HFFc6 (cell line): ENCODE measurements around the gene TMEM17. TPM values are rescaled to one million over a fixed set of nuclear protein-coding genes. Genes with fewer than 3 reads are reported as not detected.

ENCODE experiments used
- DNase-seq: peaks from one replicate; pipeline ENCODE4 v3.0.0-alpha.2; 2018
- H3K27ac Mint-ChIP-seq: 2 replicates; pipeline ENCODE4 v1.8.0; 2020; ENCODE audit warnings: mild to moderate bottlenecking, mixed read lengths
- H3K27me3 Mint-ChIP-seq: 2 replicates; pipeline ENCODE4 v1.8.0; 2021; ENCODE audit warnings: mild to moderate bottlenecking, moderate library complexity, mixed read lengths; ENCODE audit not compliant: insufficient read depth
- H3K36me3 Mint-ChIP-seq: 2 replicates; pipeline ENCODE4 v1.8.0; 2021; ENCODE audit warnings: low read depth, mixed read lengths
- H3K4me1 Mint-ChIP-seq: 2 replicates; pipeline ENCODE4 v1.8.0; 2020; ENCODE audit warnings: low read depth, mixed read lengths
- H3K4me3 Mint-ChIP-seq: 2 replicates; pipeline ENCODE4 v1.8.0; 2020; ENCODE audit warnings: mild to moderate bottlenecking, moderate library complexity, mixed read lengths
- H3K9me3 Mint-ChIP-seq: 2 replicates; pipeline ENCODE4 v1.8.0; 2020; ENCODE audit warnings: mild to moderate bottlenecking, mixed read lengths
- long read RNA-seq: library from polyadenylated mRNA; unstranded; transcript quantifications from one replicate; pipeline ENCODE4 v2.0.0, GENCODE V29; 2019
- total RNA-seq, 6 experiments: library from RNA; stranded (reverse); fragmentation: NEBNext Ultra II Directional; extraction: Animal tissue kit (Norgen Biotek cat#: 25700); gene quantifications; 2 replicates in 1 of 6; 3 replicates in 5 of 6; pipeline ENCODE4 v1.2.3, GENCODE V29; 2021
- TF ChIP-seq, protein P1 (sequence below): fragments of 200-600 bp; sonication (generic); IDR thresholded peaks from 2 replicates; pipeline ENCODE4 v1.5.0; 2021; ENCODE audit warnings: antibody characterized with exemption, mild to moderate bottlenecking

Gene TMEM17, protein sequence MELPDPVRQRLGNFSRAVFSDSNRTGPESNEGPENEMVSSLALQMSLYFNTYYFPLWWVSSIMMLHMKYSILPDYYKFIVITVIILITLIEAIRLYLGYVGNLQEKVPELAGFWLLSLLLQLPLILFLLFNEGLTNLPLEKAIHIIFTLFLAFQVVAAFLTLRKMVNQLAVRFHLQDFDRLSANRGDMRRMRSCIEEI
- total RNA-seq, result 1 to 10 TPM; 2.4 to 4.4 (median 3.4) TPM
- long read RNA-seq, partial matches to known transcripts, result 0 of 4 reads
- long read RNA-seq, other reads (novel, unspliced or antisense), result 1 of 4 reads

DNA sequence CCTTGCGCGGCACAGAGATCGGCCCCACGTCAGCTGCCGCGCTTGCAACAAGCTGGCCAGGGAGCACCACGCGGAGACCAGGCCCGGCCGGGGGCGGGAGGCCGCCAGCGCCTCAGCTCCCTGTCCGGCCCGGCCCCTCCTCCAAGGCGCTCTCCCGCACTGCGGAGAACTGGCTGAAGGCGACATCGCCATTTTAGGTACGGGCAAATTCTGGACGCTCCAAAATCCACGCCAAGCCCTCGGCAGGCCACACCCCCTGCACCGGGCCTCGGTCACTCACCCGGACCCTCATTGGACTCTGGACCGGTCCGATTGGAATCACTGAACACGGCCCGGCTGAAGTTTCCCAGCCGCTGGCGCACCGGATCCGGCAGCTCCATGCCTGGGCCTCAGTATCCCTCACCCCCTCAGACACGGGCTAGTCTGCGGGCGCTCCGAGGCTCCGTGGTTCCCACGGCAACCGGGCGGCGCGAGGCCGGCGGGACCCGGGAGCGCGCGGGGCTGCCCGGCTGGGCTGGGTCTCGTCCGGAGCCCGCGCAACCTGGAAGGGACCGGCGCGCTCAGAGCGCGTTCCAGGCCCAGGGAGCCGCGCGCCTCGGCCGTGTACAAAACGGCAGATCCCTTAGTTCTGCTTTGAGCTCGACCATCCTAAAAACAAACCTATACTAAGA, at the start of gene TMEM17:
Gene TMEM17 (minus strand): TSS at position 446 of the 671 bp plus-strand sequence. CDS start 66 bp downstream, at position 380.
- Mint-ChIP-seq H3K27me3 (no peaks in the 10 kb centered on the region), H3K4me3 (peak within 1 kb of the TSS; percentile 92), H3K27ac (peak within 1 kb of the TSS; percentile 93), H3K36me3 (no peaks in the 10 kb centered on the region), H3K4me1 (peaks cover 53% of the 10 kb centered on the region), H3K9me3 (no peaks in the 10 kb centered on the region)
- TF ChIP-seq, protein P1, sequence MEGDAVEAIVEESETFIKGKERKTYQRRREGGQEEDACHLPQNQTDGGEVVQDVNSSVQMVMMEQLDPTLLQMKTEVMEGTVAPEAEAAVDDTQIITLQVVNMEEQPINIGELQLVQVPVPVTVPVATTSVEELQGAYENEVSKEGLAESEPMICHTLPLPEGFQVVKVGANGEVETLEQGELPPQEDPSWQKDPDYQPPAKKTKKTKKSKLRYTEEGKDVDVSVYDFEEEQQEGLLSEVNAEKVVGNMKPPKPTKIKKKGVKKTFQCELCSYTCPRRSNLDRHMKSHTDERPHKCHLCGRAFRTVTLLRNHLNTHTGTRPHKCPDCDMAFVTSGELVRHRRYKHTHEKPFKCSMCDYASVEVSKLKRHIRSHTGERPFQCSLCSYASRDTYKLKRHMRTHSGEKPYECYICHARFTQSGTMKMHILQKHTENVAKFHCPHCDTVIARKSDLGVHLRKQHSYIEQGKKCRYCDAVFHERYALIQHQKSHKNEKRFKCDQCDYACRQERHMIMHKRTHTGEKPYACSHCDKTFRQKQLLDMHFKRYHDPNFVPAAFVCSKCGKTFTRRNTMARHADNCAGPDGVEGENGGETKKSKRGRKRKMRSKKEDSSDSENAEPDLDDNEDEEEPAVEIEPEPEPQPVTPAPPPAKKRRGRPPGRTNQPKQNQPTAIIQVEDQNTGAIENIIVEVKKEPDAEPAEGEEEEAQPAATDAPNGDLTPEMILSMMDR, result no peak
- peak; percentile 85 for DNase-seq

DNA sequence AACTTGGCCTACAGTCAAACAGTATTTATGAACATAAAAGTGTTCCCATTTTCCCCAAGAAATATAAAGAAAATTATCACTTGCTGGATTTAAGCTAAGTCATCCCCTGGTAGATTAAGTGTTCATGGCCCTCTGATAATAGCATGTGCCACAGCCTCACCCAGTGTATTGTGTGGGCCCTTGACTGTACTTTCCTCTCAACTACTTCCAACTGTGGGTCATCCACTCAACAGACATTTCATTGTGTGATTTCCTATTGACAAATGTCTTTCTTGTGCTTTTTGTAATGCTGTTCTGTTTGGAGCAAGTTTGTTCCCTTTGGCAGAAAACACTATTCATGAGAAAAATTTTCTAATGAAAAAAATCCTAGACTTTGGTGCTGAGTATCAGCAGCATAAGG, 48.4 kb upstream of the TMEM17 start:
- Mint-ChIP-seq H3K27me3 (no peaks in the 10 kb centered on the region), H3K4me3 (no peak overlapping the region), H3K4me1 (peaks cover 17% of the 10 kb centered on the region), H3K36me3 (no peaks in the 10 kb centered on the region; the same call in 1 of the 2 replicates), H3K9me3 (no peaks in the 10 kb centered on the region), H3K27ac (no peak overlapping the region)
- TF ChIP-seq, protein P1, result no peak
- DNase-seq, result no peak

DNA sequence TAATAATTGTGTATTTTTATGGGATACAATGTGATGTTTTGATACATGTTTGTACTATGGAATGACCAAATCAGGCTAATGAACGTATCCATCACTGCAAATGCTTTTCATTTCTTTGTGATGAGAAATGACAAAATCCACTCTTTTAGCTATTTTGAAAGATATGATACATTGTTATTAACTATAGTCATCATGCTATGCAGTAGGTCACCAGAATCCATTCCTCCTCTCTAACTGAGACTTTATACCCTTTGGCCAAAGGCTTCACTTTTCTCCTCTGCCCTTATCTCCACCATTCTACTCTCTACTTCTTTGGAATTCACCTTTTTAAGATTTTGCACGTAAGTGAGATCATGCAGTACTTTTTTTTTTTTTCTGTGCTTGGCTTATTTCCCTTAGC, 44.5 kb upstream of the TMEM17 start:
- DNase-seq, result no peak

DNA sequence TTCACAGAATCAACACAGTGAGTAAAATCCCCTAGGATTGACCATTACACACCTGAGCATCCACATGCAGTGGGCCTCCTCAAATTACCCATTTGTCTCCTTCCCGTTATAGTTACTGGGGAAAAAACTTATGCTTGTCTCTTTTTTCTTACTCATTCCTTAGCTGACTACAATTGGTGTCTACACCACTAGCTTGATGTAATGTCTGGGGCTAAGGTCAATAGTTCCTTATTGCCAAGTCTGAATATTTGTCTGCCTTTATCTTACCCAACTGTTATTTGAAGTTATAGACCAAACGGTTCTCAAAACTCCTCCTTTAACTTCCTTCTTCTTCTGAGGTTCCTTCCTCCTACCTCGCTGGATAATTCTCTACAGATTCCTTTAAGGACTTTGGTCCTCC, 41.9 kb upstream of the TMEM17 start:
- Mint-ChIP-seq H3K9me3 (no peaks in the 10 kb centered on the region), H3K27me3 (no peaks in the 10 kb centered on the region), H3K36me3 (no peaks in the 10 kb centered on the region), H3K4me3 (no peak overlapping the region), H3K4me1 (peaks cover 11% of the 10 kb centered on the region), H3K27ac (no peak overlapping the region)
- TF ChIP-seq, protein P1, result no peak
- DNase-seq, result no peak

More for the DNA sequence above, 44.5 kb upstream of the TMEM17 start:
- Mint-ChIP-seq H3K27me3 (no peaks in the 10 kb centered on the region), H3K27ac (no peak overlapping the region), H3K4me3 (no peak overlapping the region), H3K4me1 (peaks cover 17% of the 10 kb centered on the region), H3K36me3 (no peaks in the 10 kb centered on the region), H3K9me3 (no peaks in the 10 kb centered on the region)
- TF ChIP-seq, protein P1, result no peak

DNA sequence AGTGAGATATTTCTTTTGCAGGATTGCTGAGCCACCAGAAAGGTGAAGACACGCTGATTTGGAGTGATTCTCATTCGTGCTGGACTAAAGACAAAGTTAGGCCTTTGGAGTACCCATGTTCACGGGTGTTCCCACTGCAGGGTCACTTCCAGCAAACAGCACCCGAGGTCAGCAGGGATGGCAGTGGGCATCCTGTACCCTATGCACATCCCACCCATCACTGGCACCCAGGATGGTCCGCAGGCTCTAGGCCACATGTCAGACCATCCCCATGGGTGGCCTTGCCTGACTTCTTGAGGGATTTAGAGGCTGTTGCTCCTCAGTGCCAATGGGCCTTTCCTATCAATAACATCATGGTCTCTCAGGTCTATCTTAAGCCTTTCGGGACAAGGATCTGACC, 39.3 kb upstream of the TMEM17 start:
- Mint-ChIP-seq H3K27ac (no peak overlapping the region), H3K36me3 (no peaks in the 10 kb centered on the region), H3K4me3 (no peak overlapping the region), H3K9me3 (no peaks in the 10 kb centered on the region), H3K27me3 (no peaks in the 10 kb centered on the region), H3K4me1 (peaks cover 2% of the 10 kb centered on the region)
- DNase-seq, result no peak
- TF ChIP-seq, protein P1, result no peak
